Hematopoietic multipotent progenitor cell (in vitro differentiated cells): ENCODE measurements around the gene ENTPD5. TPM values are rescaled to one million over a fixed set of nuclear protein-coding genes. Genes with fewer than 3 reads are reported as not detected.
A peak's percentile ranks its signal among the peaks of the same experiment; 100 is the strongest.
"Not testable (repeated sequence)": the region's sequence is repeated elsewhere in the genome, so short reads cannot be mapped to it uniquely, and the experiment has no call there.

ENCODE experiments used
- DNase-seq, 3 donors: peaks; one replicate each; pipeline ENCODE4 v3.0.0-alpha.2; 2011 to 2015; ENCODE audit warnings: low read depth in 2 of 3, low spot score in 2 of 3
- small RNA-seq: library from RNA; depleted of rRNA; stranded (forward); fragments of <200 nt; gene quantifications from one replicate; pipeline ENCODE3, GENCODE V24; 2012
- total RNA-seq: library from RNA; depleted of rRNA; stranded (reverse); fragments of >200 nt; gene quantifications from one replicate; pipeline ENCODE4 v1.2.3, GENCODE V29; 2012

ENTPD5 gene
- total RNA-seq, 1 donor: 7.3 TPM

DNA sequence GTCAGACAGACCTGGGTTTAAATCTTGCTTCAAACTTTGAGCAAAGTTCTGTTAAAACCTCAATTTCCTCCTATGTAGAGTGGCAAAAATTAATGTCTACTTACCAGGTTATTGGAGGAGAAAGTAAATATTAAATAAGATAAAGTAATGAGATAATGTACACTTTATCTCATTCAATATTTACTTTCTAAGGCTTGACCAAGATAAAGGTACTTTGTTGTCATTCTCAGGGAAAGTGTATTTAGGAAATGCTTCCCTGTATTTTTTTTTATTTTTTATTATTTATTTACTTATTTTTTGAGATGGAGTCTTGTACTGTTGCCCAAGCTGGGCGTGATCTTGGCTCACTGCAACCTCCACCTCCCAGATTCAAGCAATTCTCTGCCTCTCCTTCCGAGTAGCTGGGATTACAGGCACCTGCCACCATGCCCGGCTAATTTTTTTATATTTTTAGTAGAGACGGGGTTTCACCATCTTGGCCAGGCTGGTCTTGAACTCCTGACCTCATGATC lies 73.9 kb downstream of the ENTPD5 start:
- DNase-seq: no peak

DNA sequence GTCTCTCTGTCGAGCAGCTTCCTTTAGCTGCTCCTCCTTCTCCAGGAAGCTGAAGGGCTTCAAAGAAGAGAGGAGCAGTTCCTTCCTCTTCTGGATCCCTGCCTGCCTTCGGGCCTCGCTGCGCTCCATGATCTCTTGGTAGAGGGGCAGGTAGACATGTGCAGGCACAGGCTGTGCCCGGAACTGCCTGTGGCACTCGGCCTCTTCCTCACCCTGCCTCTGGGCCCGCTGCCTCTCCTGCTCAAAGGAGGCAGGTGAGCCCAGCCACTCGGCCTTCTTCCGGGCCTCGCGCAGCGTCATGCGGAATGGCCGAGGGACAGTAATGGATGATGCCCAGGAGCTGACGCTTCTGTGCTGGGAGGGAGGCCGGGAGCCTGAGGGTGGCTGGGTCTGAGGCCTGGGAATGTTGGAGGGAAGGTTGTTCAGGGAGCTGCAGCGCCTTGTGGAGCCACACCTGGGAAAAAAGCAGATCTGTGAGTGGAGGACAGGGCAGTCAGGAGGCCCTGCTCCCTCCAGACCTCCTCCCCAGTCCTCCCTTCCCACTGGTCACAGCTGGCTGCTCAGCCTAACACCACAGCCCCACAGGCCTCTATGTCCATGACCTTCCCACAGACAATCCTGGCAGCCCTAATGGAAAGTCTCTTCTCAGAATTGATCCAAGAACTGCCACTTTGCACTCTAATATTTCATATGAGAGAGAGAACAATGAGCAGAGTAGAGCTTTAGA lies 74.5 kb downstream of the ENTPD5 start:
- no peak for DNase-seq

DNA sequence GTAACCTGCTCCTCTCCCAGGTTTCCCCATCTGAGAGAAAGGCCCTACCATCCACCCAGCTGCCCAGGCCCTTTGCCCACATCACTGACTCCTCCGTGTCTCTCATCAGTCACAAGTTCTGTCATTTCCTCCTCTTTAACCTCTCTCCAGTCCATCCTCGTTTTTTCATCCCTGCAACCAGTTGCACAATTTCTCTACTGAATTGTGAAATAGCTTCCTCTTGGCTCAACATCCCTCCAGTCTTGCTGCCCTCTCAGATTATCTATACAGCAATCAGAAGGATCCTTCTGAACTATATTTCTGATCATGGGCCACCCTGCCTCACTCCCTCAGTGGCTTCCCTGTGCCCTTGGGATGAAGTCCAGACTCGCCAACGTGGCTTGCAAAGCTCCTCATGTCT lies 76.0 kb downstream of the ENTPD5 start:
- peak in 1 of 3 donors; percentile 5 for DNase-seq

DNA sequence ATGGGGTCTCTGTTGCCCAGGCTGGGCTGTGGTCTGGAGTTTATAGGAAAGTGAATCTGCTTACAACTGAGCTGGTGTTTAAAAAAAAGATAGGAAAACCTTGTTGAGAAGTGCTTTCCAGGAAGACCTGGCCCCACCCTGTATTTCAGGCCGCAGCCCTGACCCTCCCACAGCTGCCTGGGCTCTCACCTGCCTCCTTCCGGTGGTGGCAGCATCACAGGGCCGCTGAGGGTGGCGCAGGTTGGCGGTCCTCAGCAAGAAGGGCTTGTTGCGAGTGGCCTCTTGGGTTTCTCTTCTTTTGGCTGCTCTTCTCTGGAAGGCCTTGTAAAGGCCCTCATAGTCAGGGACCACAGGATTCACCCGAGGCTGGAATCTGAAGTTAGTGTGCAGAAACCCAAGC lies 76.9 kb downstream of the ENTPD5 start:
- DNase-seq: no peak

DNA sequence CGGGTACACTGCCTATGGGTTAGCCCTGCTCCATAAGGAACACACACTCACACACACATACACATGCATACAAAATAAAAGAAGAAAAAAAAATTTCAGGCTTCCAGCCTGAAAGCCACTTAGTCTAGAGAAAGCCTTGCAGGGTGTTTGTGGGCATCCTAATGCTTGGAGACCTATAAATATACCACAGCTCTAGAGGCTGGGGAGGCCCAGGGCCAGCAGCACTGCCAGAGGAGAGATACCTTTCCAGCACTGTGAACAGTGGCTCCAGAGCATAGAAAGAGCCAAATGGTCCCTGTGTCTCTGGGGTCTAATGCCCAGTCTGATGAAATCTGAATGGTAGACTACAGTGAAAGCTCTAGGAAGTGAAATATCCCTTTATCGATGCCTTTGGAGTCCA lies 82.1 kb downstream of the ENTPD5 start:
- no peak for DNase-seq

DNA sequence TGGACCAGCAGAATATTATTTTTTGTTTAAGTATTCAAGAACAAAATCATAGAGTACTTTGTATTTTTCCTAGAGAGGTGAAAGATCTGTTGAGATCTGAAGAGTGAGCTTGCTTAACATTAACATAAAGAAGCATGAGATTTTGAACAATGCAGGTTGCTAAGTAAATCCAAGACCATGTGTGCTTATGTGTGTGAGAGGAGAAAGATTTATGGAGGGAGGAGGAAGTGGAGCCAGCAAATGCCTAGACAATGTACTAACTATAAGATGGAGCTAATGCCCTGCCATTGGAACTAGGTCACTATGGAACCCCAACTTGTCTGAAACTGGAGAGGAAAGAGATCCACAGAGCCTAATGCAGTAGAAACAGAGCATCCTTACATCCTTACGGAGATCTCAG lies 82.5 kb downstream of the ENTPD5 start:
- no peak for DNase-seq

DNA sequence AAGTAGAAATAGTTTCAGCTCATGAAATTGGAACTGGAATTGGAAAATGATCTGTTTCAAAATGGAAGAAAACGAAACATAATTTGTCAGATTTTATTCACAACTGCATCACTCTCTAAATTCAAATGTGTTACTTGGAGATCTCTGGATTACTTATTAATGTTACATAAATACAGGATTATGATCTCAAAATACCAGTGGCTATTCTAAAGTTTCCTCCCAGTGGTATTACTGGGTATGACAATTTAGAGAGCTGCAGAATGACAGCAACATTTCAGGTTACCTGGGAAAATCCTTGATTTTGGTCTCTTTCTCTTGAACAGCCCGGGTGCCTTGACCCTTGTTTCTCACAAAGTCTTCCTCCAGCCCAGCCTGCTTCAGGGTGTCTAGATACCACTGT lies 83.4 kb downstream of the ENTPD5 start:
- peak in 1 of 3 donors; percentile 25 for DNase-seq

DNA sequence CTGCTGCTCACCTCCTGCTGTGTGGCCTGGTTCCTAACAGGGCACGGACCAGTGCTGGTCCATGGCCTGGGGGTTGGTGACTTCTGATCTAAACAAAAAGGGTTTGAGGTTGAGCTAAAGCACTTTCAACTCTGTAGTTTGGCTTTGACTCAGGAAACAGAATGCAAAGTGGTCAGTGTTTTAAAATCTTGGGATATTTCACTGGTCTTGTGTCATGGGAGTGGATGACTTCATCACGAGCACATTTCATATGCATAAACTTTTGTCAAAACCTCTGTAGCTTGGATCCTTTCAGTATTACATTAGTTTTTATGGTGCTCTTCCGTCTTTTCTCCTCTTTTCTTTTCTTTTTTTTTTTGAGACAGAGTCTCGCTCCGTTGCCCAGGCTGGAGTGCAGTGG lies 94.8 kb downstream of the ENTPD5 start:
- no peak for DNase-seq

DNA sequence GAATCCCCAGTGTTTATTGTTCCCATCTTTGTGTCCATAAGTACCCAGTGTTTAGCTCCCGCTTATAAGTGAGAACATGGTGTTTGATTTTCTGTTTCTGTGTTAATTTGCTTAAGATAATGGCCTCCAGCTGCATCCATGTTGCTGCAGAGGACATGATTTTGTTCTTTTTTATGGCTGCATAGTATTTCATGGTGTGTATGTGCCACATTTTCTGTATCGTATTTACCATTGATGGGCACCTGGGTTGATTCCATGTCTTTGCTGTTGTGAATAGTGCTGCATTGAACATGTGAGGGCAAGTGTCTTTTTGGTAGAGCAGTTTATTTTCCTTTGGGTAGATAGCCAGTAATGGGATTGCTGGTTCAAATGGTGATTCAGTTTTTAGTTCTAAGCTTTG lies 99.6 kb downstream of the ENTPD5 start:
- not testable (repeated sequence) for DNase-seq

DNA sequence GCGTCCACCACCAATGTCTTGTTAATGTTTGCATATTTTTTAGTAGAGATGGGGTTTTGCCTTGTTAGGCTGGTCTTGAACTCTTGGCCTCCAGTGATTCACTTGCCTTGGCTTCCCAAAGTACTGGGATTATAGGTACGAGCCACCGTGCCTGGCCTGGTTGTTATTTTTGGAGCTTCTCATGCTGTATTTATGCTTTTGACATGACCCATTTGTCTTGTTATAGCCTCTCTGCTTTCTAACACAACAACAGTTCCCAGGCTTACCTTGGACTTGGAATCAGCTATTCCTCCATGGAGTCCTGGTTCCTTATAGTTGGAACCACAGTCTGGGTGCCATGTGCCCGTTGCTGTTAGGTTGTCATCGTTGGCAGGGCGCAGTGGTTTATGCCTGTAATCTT lies 102.8 kb downstream of the ENTPD5 start:
- no peak for DNase-seq

DNA sequence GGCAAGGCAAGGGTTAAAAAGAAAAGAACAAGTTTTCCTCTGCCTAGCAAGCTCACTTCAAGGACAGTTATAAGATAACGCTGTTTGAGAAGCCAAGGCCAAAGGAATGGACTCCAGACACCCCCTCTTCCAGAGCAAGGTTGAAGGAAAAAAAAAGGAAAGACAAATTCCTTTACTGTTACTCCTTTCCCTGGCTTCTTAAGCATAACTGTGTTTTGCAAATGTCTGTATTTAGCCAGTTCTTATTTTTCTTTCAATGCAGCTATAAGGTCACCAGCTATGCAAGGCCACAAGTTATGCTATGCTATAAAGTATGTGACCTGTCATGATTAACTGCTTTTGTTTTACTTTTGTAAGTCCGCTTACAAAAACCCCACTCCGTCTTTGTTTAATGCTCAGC lies 105.8 kb downstream of the ENTPD5 start:
- DNase-seq: no peak

DNA sequence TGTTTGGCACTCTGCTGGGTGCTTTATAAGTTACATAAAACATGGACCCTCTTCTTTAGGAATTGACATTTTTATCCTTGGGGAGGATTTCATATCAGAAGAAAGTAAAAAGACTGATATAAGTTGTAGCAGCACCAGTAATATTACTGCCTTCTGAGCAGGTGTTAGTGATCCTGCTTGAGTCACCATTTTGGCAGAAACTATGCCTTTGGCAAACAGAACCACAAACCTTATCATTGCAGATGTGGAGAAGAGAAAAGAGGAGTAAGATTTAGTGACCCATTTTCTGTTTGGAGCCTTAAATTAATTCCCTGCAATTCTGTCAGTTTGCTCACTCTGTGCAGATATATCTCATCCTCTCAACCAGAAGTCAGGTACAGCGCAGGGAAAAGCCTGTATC lies 109.4 kb downstream of the ENTPD5 start:
- DNase-seq: no peak

Small RNA genes lying within 50 kb of the gene (small RNA-seq; reads per million reads assigned to genes)
- gene AC005480.2: not detected

Other genes starting within 250 kb of the ENTPD5 start
- 1.9 TPM for gene PTGR2, start 167.5 kb downstream of the ENTPD5 start, total RNA-seq
- 43.6 TPM for gene ZNF410, start 132.4 kb downstream of the ENTPD5 start, total RNA-seq
- gene FAM161B, start 69.2 kb downstream of the ENTPD5 start, total RNA-seq: 2.7 TPM
- 22.4 TPM for gene COQ6, start 69.0 kb downstream of the ENTPD5 start, total RNA-seq
- 1.6 TPM for gene BBOF1, start 61 bp upstream of the ENTPD5 start, total RNA-seq
- gene ALDH6A1, start 65.2 kb upstream of the ENTPD5 start, total RNA-seq: 20.5 TPM
- 4.0 TPM for gene LIN52, start 65.7 kb upstream of the ENTPD5 start, total RNA-seq
- gene VSX2, start 220.2 kb upstream of the ENTPD5 start, total RNA-seq: under 0.01 TPM